ENCODE results near the gene RNF227.

DNA sequence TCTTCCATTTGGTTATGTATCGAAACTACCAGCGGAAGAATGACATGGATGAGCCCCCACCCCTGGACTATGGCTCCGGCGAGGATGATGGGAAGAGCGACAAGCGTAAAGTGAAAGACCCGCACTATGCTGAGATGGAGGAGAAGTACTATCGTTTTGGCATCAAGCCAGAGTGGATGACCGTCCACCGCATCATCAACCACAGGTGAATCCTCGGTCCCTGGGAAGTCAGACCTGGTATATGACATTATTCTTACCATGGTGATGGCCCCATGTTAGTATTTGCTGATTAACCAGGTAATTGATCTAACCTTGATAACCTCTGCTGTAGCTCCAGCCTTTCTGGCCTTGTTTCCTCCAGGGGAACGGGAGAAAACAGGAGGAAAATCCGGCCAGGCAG, 19.0 kb downstream of the RNF227 start:
- TF ChIP-seq, protein P1, sequence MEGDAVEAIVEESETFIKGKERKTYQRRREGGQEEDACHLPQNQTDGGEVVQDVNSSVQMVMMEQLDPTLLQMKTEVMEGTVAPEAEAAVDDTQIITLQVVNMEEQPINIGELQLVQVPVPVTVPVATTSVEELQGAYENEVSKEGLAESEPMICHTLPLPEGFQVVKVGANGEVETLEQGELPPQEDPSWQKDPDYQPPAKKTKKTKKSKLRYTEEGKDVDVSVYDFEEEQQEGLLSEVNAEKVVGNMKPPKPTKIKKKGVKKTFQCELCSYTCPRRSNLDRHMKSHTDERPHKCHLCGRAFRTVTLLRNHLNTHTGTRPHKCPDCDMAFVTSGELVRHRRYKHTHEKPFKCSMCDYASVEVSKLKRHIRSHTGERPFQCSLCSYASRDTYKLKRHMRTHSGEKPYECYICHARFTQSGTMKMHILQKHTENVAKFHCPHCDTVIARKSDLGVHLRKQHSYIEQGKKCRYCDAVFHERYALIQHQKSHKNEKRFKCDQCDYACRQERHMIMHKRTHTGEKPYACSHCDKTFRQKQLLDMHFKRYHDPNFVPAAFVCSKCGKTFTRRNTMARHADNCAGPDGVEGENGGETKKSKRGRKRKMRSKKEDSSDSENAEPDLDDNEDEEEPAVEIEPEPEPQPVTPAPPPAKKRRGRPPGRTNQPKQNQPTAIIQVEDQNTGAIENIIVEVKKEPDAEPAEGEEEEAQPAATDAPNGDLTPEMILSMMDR (IDR thresholded peaks at IDR 0.05) = no peak
- no peak for TF ChIP-seq POLR2A (IDR thresholded peaks at IDR 0.05)

Measured in uterus (tissue), 2 donors.